Measurements from ENCODE around the gene COL8A1. TPM values are rescaled to one million over a fixed set of nuclear protein-coding genes. Genes with fewer than 3 reads are reported as not detected.

Gene COL8A1
- total RNA-seq, 1 donor from 2014 or later, result 0.09 TPM

DNA sequence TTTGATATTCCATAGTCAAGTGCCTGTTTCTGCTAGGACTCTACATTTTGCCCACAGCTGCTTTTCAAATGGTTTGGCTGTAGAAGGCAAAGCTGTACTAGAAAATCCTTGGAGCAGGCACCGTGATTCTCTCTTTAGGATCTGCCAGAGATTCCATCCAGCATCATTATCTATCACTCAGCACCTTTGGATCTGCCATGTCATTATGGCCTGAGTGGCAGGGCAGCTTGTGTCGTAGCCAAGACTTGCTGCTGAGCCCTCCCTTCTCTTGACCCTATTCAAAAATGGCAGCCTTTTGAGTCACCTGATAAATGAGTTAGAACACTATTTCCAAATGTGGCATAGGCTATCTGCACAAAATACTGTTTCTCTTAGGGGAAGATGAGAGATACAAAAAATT, 171.2 kb downstream of the COL8A1 start:
- Mint-ChIP-seq H3K36me3 (ENCODE audit: low read depth) (peaks cover 6% of the 10 kb centered on the region), H3K4me1 (no peaks in the 10 kb centered on the region), H3K27ac (no peak overlapping the region), H3K27me3 (no peaks in the 10 kb centered on the region), H3K9me3 (peaks cover 7% of the 10 kb centered on the region), H3K4me3 (no peak overlapping the region)
- intact Hi-C loops (cut with micrococcal nuclease), result no loop called here
- POLR2A ChIA-PET, result no interaction called here
- CTCF ChIA-PET, result interaction anchor here (1.0 to 1.9 kb wide), 3 partner anchors 8 to 23 kb away, joined by 4 to 8 read pairs (median 7); partner anchors contain the start of gene CMSS1
- ATAC-seq (ENCODE audit: low read depth) (no peak), DNase-seq (no peak)
- no peak for TF ChIP-seq CTCF (IDR thresholded peaks at IDR 0.05)

DNA sequence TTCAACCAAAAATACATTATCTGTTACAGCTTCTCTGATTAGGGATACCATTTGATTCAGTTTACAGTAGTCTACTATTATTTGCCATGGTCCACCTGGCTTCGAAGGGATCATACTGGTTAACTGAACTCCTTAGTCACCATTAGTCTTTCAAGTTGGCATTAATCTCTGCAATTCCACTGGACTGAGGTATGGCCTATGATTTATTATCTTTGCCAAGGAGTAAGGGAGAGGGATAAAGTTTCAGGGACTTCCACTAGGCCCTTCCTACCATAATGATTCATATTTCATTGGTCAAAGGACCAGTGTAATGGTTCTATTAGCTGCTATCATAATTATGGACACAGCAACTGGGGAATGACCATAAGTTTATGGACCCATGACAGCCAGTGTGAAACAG, 172.0 kb downstream of the COL8A1 start:
- no peak for ATAC-seq (ENCODE audit: low read depth)
- CTCF ChIA-PET, result interaction anchor here (1.2 kb wide), 1 partner anchor 248 kb away, joined by 3 read pairs; no protein-coding TSS in a partner anchor
- no peak overlapping the region for H3K4me3 Mint-ChIP-seq
- intact Hi-C loops (cut with micrococcal nuclease), result loop anchor here (10.0 kb wide), 2 partner anchors 1216 to 1764 kb away; partner anchors contain the start of genes CPOX and PCNP
- no peak for DNase-seq
- peaks cover 5% of the 10 kb centered on the region for H3K36me3 Mint-ChIP-seq (ENCODE audit: low read depth)
- TF ChIP-seq CTCF (IDR thresholded peaks at IDR 0.05), result no peak
- H3K4me1 Mint-ChIP-seq, result no peaks in the 10 kb centered on the region
- H3K27ac Mint-ChIP-seq, result no peak overlapping the region
- POLR2A ChIA-PET, result no interaction called here
- peaks cover 5% of the 10 kb centered on the region for H3K9me3 Mint-ChIP-seq
- no peaks in the 10 kb centered on the region for H3K27me3 Mint-ChIP-seq

- Mint-ChIP-seq H3K9me3 (no peaks in the 10 kb centered on the region), H3K27ac (peak overlapping the region; percentile 99), H3K36me3 (ENCODE audit: low read depth) (peaks cover 10% of the 10 kb centered on the region), H3K4me1 (peaks cover 37% of the 10 kb centered on the region), H3K4me3 (peak overlapping the region; percentile 97), H3K27me3 (no peaks in the 10 kb centered on the region)
- CTCF ChIA-PET, result interaction anchor here (1.0 to 1.4 kb wide), 4 partner anchors 8 to 444 kb away, joined by 4 to 14 read pairs (median 7); partner anchors contain the start of gene TBC1D23
- POLR2A ChIA-PET, result interaction anchor here (0.9 to 1.6 kb wide), 6 partner anchors 59 to 1756 kb away, joined by 3 to 11 read pairs (median 4); partner anchors contain the start of genes LNP1, PCNP, TBC1D23 and TOMM70
- no peak for TF ChIP-seq CTCF (IDR thresholded peaks at IDR 0.05)
- intact Hi-C loops (cut with micrococcal nuclease), result loop anchor here (1.0 to 10.0 kb wide), 12 partner anchors 59 to 1758 kb away; partner anchors contain the start of genes CPOX, DCBLD2, LNP1 and NIT2
- DNase-seq (no peak), ATAC-seq (ENCODE audit: low read depth) (no peak)
These were observed 178.6 kb downstream of the COL8A1 start for GRCh38 chr3:99817047-99817436.

GRCh38 chr3:99817437-99818240, 179.2 kb downstream of the COL8A1 start, which contains the start of gene CMSS1:
Gene CMSS1 (plus strand): TSS chr3:99817862.
- ChIA-PET POLR2A (interaction anchor here (0.7 to 1.6 kb wide), 7 partner anchors 25 to 1756 kb away, joined by 3 to 11 read pairs (median 4); partner anchors contain the start of genes LNP1, PCNP, TBC1D23 and TOMM70), CTCF (interaction anchor here (0.6 to 1.4 kb wide), 5 partner anchors 9 to 443 kb away, joined by 3 to 14 read pairs (median 7); partner anchors contain the start of gene TBC1D23)
- Mint-ChIP-seq H3K4me3 (peak within 1 kb of the TSS; percentile 97), H3K4me1 (peaks cover 37% of the 10 kb centered on the region), H3K27ac (peak within 1 kb of the TSS; percentile 99), H3K9me3 (no peaks in the 10 kb centered on the region), H3K27me3 (no peaks in the 10 kb centered on the region), H3K36me3 (ENCODE audit: low read depth) (peaks cover 10% of the 10 kb centered on the region)
- ATAC-seq (ENCODE audit: low read depth) (peak; percentile 94), DNase-seq (peak; percentile 96)
- no peak for TF ChIP-seq CTCF (IDR thresholded peaks at IDR 0.05)
- intact Hi-C loops (cut with micrococcal nuclease), result loop anchor here (1.0 to 10.0 kb wide), 12 partner anchors 59 to 1757 kb away; partner anchors contain the start of genes CPOX, DCBLD2, LNP1 and NIT2

- CTCF ChIA-PET, result interaction anchor here (1.1 kb wide), 1 partner anchor 13 kb away, joined by 3 read pairs; no protein-coding TSS in a partner anchor
- intact Hi-C loops (cut with micrococcal nuclease), result loop anchor here (5.0 to 10.0 kb wide), 5 partner anchors 228 to 1756 kb away; partner anchors contain the start of genes CPOX, PCNP and SENP7
- peaks cover 10% of the 10 kb centered on the region for H3K36me3 Mint-ChIP-seq (ENCODE audit: low read depth)
- DNase-seq (no peak), ATAC-seq (ENCODE audit: low read depth) (no peak)
- no peak overlapping the region for H3K27ac Mint-ChIP-seq
- POLR2A ChIA-PET, result no interaction called here
- TF ChIP-seq CTCF (IDR thresholded peaks at IDR 0.05), result no peak
- no peaks in the 10 kb centered on the region for H3K9me3 Mint-ChIP-seq
- no peaks in the 10 kb centered on the region for H3K27me3 Mint-ChIP-seq
- H3K4me1 Mint-ChIP-seq, result peaks cover 37% of the 10 kb centered on the region
- H3K4me3 Mint-ChIP-seq, result peak overlapping the region; percentile 97
These were observed 180.4 kb downstream of the COL8A1 start for GRCh38 chr3:99818818-99819217.

All from activated B cell treated with CpG ODN at 0.5 μM for 24 hours (primary cell).